ENCODE data around the gene PJVK. TPM values are rescaled to one million over a fixed set of nuclear protein-coding genes. Genes with fewer than 3 reads are reported as not detected.

The PJVK gene
- polyA plus RNA-seq, 3 donors: 1.4 TPM; not detected in 2

DNA sequence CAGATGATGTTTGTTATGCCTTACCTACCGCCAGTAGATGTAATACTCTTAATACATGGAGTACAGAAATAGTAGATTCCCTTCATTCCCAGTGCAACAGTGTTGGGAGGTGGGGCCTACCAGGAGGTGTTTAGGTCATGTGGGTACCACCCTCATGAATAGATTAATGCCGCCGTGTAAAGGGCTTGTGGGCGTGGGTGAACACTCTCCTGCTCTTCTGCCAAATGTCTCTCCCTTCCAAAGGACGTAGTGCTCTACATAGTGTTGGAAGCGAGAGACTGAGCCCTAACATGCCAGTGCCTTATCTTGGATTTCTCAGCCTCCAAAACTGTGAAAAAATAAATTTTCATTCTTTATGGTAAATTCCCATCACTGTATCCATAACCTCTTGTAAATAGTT is 59.2 kb downstream of the PJVK start:
- H3K27ac Mint-ChIP-seq: no peak overlapping the region
- no peaks in the 10 kb centered on the region for H3K79me2 ChIP-seq (ENCODE audit: insufficient read depth, low read length)
- intact Hi-C loops (cut with micrococcal nuclease): no loop called here

More for the DNA sequence above, 59.2 kb downstream of the PJVK start:
- 100% methylated on average over 2 of the region's 6 CpGs for WGBS (ENCODE audit: insufficient coverage)
- no peaks in the 10 kb centered on the region for H3K27me3 Mint-ChIP-seq (ENCODE audit: low read depth in 3 of 3)
- H3K4me1 Mint-ChIP-seq: peaks cover 2% of the 10 kb centered on the region
- no peak overlapping the region for H3K9ac ChIP-seq (ENCODE audit: insufficient read depth, low read length, poor library complexity, severe bottlenecking)
- H3K4me3 Mint-ChIP-seq: no peak overlapping the region
- peaks cover 65 to 72% of the 10 kb centered on the region in 2 donors for H3K36me3 Mint-ChIP-seq
- H3K4me2 ChIP-seq (replicated peaks; ENCODE audit: extremely low read depth, low read length, poor library complexity, severe bottlenecking): no peak overlapping the region
- TF ChIP-seq, protein P1, sequence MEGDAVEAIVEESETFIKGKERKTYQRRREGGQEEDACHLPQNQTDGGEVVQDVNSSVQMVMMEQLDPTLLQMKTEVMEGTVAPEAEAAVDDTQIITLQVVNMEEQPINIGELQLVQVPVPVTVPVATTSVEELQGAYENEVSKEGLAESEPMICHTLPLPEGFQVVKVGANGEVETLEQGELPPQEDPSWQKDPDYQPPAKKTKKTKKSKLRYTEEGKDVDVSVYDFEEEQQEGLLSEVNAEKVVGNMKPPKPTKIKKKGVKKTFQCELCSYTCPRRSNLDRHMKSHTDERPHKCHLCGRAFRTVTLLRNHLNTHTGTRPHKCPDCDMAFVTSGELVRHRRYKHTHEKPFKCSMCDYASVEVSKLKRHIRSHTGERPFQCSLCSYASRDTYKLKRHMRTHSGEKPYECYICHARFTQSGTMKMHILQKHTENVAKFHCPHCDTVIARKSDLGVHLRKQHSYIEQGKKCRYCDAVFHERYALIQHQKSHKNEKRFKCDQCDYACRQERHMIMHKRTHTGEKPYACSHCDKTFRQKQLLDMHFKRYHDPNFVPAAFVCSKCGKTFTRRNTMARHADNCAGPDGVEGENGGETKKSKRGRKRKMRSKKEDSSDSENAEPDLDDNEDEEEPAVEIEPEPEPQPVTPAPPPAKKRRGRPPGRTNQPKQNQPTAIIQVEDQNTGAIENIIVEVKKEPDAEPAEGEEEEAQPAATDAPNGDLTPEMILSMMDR (IDR thresholded peaks at IDR 0.05): no peak
- H4K20me1 ChIP-seq (ENCODE audit: insufficient read depth, low read length): no peaks in the 10 kb centered on the region
- DNase-seq: no peak
- no peaks in the 10 kb centered on the region for H3K27me3 ChIP-seq (ENCODE audit: control insufficient read depth in 2 of 2, insufficient read depth in 2 of 2, low read length in 2 of 2)
- peaks cover 0 to 2% (median 0%) of the 10 kb centered on the region in 7 donors for H3K9me3 Mint-ChIP-seq
- H3K4me3 ChIP-seq (replicated peaks in 1 of 3; ENCODE audit: low read depth in 2 of 3, low read length in 3 of 3): no peak overlapping the region
- H3K36me3 ChIP-seq (replicated peaks in 1 of 2; ENCODE audit: control insufficient read depth in 1 of 2, insufficient read depth in 2 of 2, low read length in 2 of 2): peaks cover 34 to 75% of the 10 kb centered on the region in 2 donors
- H3K27ac ChIP-seq (ENCODE audit: low read depth in 1 of 2, low read length in 2 of 2): no peak overlapping the region
- H3K4me1 ChIP-seq (ENCODE audit: control insufficient read depth in 1 of 2, insufficient read depth in 2 of 2, low read length in 2 of 2): no peaks in the 10 kb centered on the region
- no peaks in the 10 kb centered on the region for H3K9me3 ChIP-seq (replicated peaks in 1 of 2; ENCODE audit: control insufficient read depth in 1 of 2, insufficient read depth in 1 of 2, low read length in 2 of 2)
- H2AFZ ChIP-seq (ENCODE audit: insufficient read depth, low read depth, low read length, poor library complexity, severe bottlenecking): no peak overlapping the region

Other genes with a start within 250 kb of the PJVK start
- 10 to 100 TPM; 21.0 to 35.8 (median 35.4) TPM for gene PRKRA, start 203 bp upstream of the PJVK start, polyA plus RNA-seq
- 1 to 10 TPM in 1 of 3 donors, under 1 TPM in 2; 0.25 to 1.6 (median 0.57) TPM for gene FKBP7, start 27.2 kb downstream of the PJVK start, polyA plus RNA-seq
- 10 to 100 TPM in 2 of 3 donors, 1 to 10 TPM in 1; 5.3 to 14.1 (median 13.4) TPM for gene PLEKHA3, start 29.1 kb downstream of the PJVK start, polyA plus RNA-seq